ENCODE data around the gene MFRP.

GRCh38 chr11:119322921-119323531 is 23.5 kb downstream of the MFRP start:
- TF ChIP-seq, protein P1, sequence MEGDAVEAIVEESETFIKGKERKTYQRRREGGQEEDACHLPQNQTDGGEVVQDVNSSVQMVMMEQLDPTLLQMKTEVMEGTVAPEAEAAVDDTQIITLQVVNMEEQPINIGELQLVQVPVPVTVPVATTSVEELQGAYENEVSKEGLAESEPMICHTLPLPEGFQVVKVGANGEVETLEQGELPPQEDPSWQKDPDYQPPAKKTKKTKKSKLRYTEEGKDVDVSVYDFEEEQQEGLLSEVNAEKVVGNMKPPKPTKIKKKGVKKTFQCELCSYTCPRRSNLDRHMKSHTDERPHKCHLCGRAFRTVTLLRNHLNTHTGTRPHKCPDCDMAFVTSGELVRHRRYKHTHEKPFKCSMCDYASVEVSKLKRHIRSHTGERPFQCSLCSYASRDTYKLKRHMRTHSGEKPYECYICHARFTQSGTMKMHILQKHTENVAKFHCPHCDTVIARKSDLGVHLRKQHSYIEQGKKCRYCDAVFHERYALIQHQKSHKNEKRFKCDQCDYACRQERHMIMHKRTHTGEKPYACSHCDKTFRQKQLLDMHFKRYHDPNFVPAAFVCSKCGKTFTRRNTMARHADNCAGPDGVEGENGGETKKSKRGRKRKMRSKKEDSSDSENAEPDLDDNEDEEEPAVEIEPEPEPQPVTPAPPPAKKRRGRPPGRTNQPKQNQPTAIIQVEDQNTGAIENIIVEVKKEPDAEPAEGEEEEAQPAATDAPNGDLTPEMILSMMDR (IDR thresholded peaks at IDR 0.05), result no peak
- TF ChIP-seq ZFX (IDR thresholded peaks at IDR 0.05; ENCODE audit: borderline replicate concordance), result no peak

All from 22Rv1 (cell line).